ENCODE measurements around the gene ZRANB3. TPM values are rescaled to one million over a fixed set of nuclear protein-coding genes. Genes with fewer than 3 reads are reported as not detected.

The ZRANB3 gene
- total and polyA plus RNA-seq, 10 donors = 2.2 to 11.1 (median 6.9) TPM

DNA sequence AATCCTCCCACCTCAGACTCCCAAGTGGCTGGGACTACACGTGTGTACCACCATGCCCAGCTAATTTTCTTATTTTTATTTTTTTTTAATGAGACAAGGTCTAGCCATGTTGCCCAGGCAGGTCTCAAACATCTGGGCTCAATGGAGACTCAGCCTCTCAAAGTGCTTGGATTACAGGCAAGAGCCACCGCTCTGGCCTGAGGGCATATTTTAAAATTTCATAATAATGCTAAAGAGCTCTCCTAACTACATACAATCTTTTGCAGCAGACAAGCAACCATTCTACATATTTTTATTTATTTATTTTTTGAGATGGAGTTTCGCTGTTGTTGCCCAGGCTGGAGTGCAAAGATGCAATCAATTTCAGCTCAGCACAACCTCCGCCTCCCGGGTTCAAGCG lies 271.9 kb downstream of the ZRANB3 start:
- Histone ChIP-seq H3K4me1 (no peaks in the 10 kb centered on the region), H3K27ac (no peak overlapping the region), H3K36me3 (no peaks in the 10 kb centered on the region), H3K4me3 (no peak overlapping the region), H3K27me3 (replicated peaks in 1 of 7) (no peaks in the 10 kb centered on the region), H3K9me3 (peaks cover 0 to 27% (median 12%) of the 10 kb centered on the region in 8 donors)
- intact Hi-C loops (cut with DNase I; ENCODE audit: low total_unique reads) = no loop called here
- DNase-seq = no peak
- no peak for TF ChIP-seq POLR2A (IDR thresholded peaks at IDR 0.05)
- TF ChIP-seq, protein P1, sequence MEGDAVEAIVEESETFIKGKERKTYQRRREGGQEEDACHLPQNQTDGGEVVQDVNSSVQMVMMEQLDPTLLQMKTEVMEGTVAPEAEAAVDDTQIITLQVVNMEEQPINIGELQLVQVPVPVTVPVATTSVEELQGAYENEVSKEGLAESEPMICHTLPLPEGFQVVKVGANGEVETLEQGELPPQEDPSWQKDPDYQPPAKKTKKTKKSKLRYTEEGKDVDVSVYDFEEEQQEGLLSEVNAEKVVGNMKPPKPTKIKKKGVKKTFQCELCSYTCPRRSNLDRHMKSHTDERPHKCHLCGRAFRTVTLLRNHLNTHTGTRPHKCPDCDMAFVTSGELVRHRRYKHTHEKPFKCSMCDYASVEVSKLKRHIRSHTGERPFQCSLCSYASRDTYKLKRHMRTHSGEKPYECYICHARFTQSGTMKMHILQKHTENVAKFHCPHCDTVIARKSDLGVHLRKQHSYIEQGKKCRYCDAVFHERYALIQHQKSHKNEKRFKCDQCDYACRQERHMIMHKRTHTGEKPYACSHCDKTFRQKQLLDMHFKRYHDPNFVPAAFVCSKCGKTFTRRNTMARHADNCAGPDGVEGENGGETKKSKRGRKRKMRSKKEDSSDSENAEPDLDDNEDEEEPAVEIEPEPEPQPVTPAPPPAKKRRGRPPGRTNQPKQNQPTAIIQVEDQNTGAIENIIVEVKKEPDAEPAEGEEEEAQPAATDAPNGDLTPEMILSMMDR (IDR thresholded peaks at IDR 0.05 in 8 of 11, conservative IDR thresholded peaks at IDR 0.05 in 3 of 11) = no peak
- 89 to 99% (median 97%) methylated on average over 6 of the region's 6 CpGs for WGBS, 5 donors

DNA sequence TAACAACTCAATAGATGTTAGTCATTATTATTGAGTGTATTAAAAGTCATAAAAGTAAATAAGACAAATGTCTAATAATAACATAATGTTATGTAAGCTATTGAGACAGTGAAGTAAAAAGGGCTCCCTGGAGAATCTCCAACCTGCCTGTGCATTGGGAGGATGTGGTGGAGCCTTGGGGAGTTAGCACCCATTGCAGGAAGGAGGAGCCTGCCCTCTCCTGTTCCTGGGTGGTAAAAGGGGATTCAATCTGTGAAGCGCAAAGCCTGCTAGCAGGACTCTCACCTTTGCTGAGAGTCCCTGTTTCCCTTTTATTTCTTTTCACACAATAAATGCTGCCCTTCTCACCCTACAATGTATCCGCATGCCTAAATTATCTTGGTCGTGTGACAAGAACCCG lies 272.8 kb downstream of the ZRANB3 start:
- DNase-seq = no peak
- intact Hi-C loops (cut with DNase I; ENCODE audit: low total_unique reads) = no loop called here
- TF ChIP-seq POLR2A (IDR thresholded peaks at IDR 0.05) = no peak
- TF ChIP-seq, protein P1 (IDR thresholded peaks at IDR 0.05 in 8 of 11, conservative IDR thresholded peaks at IDR 0.05 in 3 of 11) = no peak
- no peak for TF ChIP-seq POLR2AphosphoS5 (IDR thresholded peaks at IDR 0.05)
- Histone ChIP-seq H3K4me1 (no peaks in the 10 kb centered on the region), H3K27me3 (replicated peaks in 1 of 7) (no peaks in the 10 kb centered on the region), H3K27ac (no peak overlapping the region), H3K36me3 (no peaks in the 10 kb centered on the region), H3K4me3 (no peak overlapping the region), H3K9me3 (peaks cover 0 to 27% (median 12%) of the 10 kb centered on the region in 8 donors)
- WGBS, 5 donors = 93 to 98% (median 95%) methylated on average over 4 of the region's 4 CpGs

DNA sequence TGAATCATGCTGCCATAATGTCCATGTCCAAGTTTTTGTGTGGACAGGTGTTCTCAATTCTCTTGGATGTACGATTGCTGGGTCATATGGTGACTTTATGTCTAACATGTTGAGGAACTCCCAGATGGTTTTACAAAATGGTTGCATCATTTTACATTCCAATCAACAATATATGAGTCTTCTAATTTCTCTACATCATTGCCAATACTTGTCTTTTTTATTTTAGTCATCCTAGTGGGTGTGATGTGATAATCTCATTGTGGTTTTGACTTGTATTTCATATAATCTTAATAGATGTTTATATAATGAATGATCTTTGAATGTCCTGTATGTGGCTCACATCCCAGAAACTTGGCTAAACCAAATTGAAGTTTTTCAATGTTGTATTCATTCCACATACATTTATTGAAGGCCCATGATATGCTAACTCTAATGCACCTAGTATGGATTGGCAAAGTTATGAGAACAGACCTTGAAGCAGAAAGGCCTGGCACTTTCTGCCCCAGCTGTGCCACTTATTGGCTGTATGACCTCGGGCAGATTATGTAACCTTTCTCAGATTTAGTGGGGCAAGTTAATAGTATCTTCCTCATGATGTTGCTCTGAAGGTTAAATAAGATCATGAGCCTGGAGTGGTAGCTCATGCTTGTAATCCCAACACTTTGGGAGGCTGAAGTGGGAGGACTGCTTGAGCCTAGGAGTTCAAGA lies 273.5 kb downstream of the ZRANB3 start:
- H3K36me3 ChIP-seq = no peaks in the 10 kb centered on the region
- DNase-seq = no peak
- peaks cover 0 to 27% (median 12%) of the 10 kb centered on the region in 8 donors for H3K9me3 ChIP-seq
- no peak overlapping the region for H3K4me3 ChIP-seq
- H3K27ac ChIP-seq = no peak overlapping the region
- intact Hi-C loops (cut with DNase I; ENCODE audit: low total_unique reads) = no loop called here
- 88 to 96% (median 89%) methylated on average over 2 of the region's 2 CpGs for WGBS, 5 donors
- H3K27me3 ChIP-seq (replicated peaks in 1 of 7) = no peaks in the 10 kb centered on the region
- TF ChIP-seq POLR2A (IDR thresholded peaks at IDR 0.05) (no peak), POLR2AphosphoS5 (IDR thresholded peaks at IDR 0.05) (no peak)
- TF ChIP-seq, protein P1 (IDR thresholded peaks at IDR 0.05 in 8 of 11, conservative IDR thresholded peaks at IDR 0.05 in 3 of 11) = no peak
- no peaks in the 10 kb centered on the region for H3K4me1 ChIP-seq

DNA sequence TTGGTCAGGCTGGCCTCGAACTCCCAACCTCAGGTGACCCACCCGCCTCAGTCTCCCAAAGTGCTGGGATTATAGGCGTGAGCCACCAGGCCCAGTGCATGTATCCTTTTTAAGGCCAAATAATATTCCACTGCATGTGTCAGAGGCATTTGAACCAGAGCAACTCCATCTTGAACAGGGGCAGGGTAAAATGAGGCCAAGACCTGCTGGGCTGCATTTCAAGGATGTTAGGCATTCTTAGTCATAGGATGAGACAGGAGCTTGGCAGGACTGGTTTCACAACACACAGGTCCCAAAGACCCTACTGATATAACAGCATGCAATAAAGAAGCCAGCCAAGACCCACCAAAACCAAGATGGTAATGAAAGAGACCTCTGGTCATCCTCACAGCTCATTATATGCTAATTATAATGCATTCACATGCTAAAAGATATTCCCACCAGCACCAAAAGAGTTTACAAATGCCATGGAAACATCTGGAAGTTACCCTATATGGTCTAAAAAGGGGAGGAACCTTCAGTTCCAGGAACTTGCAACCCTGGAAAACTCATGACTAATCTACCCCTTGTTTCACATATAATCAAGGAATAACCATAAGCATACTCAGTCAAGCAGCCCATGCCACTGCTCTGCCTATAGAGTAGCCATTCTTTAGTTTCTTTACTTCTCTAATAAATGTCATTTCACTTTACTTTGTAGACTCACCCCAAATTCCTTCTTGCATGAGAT lies 274.3 kb downstream of the ZRANB3 start:
- Histone ChIP-seq H3K27ac (no peak overlapping the region), H3K4me1 (no peaks in the 10 kb centered on the region), H3K9me3 (peaks cover 0 to 27% (median 14%) of the 10 kb centered on the region in 8 donors), H3K27me3 (replicated peaks in 1 of 7) (no peaks in the 10 kb centered on the region), H3K4me3 (no peak overlapping the region), H3K36me3 (peaks cover 0 to 2% (median 0%) of the 10 kb centered on the region in 6 donors)
- intact Hi-C loops (cut with DNase I; ENCODE audit: low total_unique reads) = no loop called here
- DNase-seq = no peak
- no peak for TF ChIP-seq POLR2AphosphoS5 (IDR thresholded peaks at IDR 0.05)
- TF ChIP-seq, protein P1 (IDR thresholded peaks at IDR 0.05 in 8 of 11, conservative IDR thresholded peaks at IDR 0.05 in 3 of 11) = no peak
- TF ChIP-seq POLR2A (IDR thresholded peaks at IDR 0.05) = no peak
- 90 to 100% (median 100%) methylated on average over 3 of the region's 3 CpGs for whole genome bisulfite sequencing, 5 donors

Data from spleen (tissue), 11 donors.